Hepatocyte (in vitro differentiated cells): Measurements from ENCODE around the gene ST14. TPM values are rescaled to one million over a fixed set of nuclear protein-coding genes. Genes with fewer than 3 reads are reported as not detected.
"Not testable (repeated sequence)": the region's sequence is repeated elsewhere in the genome, so short reads cannot be mapped to it uniquely, and the experiment has no call there.

Source experiments
- DNase-seq: peaks from one replicate; pipeline ENCODE4 v3.0.0-alpha.2; 2016; ENCODE audit warnings: low spot score
- H2AFZ ChIP-seq: fragments of 200-600 bp; sonication (generic); 2 replicates; pipeline ENCODE4 v1.6.0; 2016; ENCODE audit warnings: antibody characterized with exemption, mild to moderate bottlenecking
- H3K27ac ChIP-seq: fragments of 200-600 bp; sonication (generic); 2 replicates; pipeline ENCODE4 v1.5.1; 2016; ENCODE audit warnings: mild to moderate bottlenecking
- H3K27me3 ChIP-seq: fragments of 200-600 bp; sonication (generic); 2 replicates; pipeline ENCODE4 v1.6.1; 2016
- H3K36me3 ChIP-seq: fragments of 200-600 bp; sonication (generic); replicated peaks from 2 replicates; pipeline ENCODE4 v1.5.1; 2016; ENCODE audit warnings: low read depth; ENCODE audit not compliant: insufficient read depth
- H3K4me1 ChIP-seq: fragments of 200-600 bp; sonication (generic); 2 replicates; pipeline ENCODE4 v1.5.1; 2016; ENCODE audit warnings: mild to moderate bottlenecking, moderate library complexity; ENCODE audit not compliant: insufficient read depth
- H3K4me2 ChIP-seq: fragments of 200-600 bp; sonication (generic); 2 replicates; pipeline ENCODE4 v1.6.0; 2016
- H3K4me3 ChIP-seq: fragments of 200-600 bp; sonication (generic); 2 replicates; pipeline ENCODE4 v1.5.1; 2016; ENCODE audit warnings: mild to moderate bottlenecking
- H3K79me2 ChIP-seq: fragments of 200-600 bp; sonication (generic); 2 replicates; pipeline ENCODE4 v1.6.0; 2017; ENCODE audit warnings: mild to moderate bottlenecking
- H3K9me2 ChIP-seq: fragments of 200-600 bp; sonication (generic); replicated peaks from 2 replicates; pipeline ENCODE4 v1.6.0; 2017; ENCODE audit warnings: mild to moderate bottlenecking; ENCODE audit not compliant: insufficient read depth
- H3K9me3 ChIP-seq: fragments of 200-600 bp; sonication (generic); 2 replicates; pipeline ENCODE4 v1.5.1; 2016; ENCODE audit warnings: low read depth, mild to moderate bottlenecking
- H4K20me1 ChIP-seq: fragments of 200-600 bp; sonication (generic); 2 replicates; pipeline ENCODE4 v1.6.0; 2016; ENCODE audit warnings: mild to moderate bottlenecking; ENCODE audit not compliant: insufficient read depth, poor library complexity, severe bottlenecking
- EZH2 ChIP-seq: fragments of 200-600 bp; sonication (generic); IDR thresholded peaks from 2 replicates; pipeline ENCODE4 v1.6.1; 2016; ENCODE audit warnings: antibody characterized with exemption, mild to moderate bottlenecking, borderline replicate concordance
- EZH2phosphoT487 ChIP-seq: fragments of 200-600 bp; sonication (generic); IDR thresholded peaks from one replicate; pipeline ENCODE4 v1.6.1; 2018; ENCODE audit warnings: antibody characterized with exemption, mild to moderate bottlenecking, low read depth, moderate library complexity; ENCODE audit not compliant: unreplicated experiment, severe bottlenecking
- WGBS: methylation state at CpG from one replicate; pipeline ENCODE4 v1.1.6; 2016; ENCODE audit warnings: low lambda C conversion rate; ENCODE audit errors: missing lambda C conversion rate; 5-methylcytosine and 5-hydroxymethylcytosine counted together
- polyA plus RNA-seq: library from polyadenylated mRNA; unstranded; fragments of >200 nt; fragmentation: Nextera tagmentation; extraction: Ambion mirVana; gene quantifications from 2 replicates; pipeline ENCODE4 v1.2.1, GENCODE V29; 2016
- total RNA-seq: library from RNA; depleted of rRNA; stranded (reverse); fragments of >200 nt; gene quantifications from 2 replicates; pipeline ENCODE4 v1.2.3, GENCODE V29; 2014
- TF ChIP-seq, protein P1 (sequence below): fragments of 200-600 bp; sonication (generic); IDR thresholded peaks from 2 replicates; pipeline ENCODE4 v1.5.1; 2016; ENCODE audit warnings: antibody characterized with exemption, mild to moderate bottlenecking; ENCODE audit not compliant: poor library complexity

Gene ST14
- total and polyA plus RNA-seq, 2 experiments from 2014 or later, result 85.2 to 93.3 TPM

DNA sequence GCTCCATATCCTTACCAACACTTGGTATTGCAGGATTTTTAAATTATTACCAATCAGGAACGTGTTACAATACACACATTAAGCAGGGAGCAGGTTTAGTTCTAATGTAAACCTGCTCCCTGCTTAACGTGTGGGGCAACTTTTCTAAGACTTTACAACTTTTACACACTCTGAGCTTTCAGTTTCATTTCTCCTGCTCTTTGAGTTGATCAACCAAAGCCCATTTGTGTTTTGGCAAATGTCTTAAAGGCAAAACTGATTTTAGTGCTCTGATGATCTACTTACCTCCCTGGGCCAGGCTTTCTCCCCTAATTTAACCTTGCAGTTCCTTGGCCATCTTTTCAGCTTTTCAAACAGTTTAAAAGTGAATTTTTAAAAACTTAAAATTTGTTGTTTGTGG lies 84.2 kb downstream of the ST14 start:
- no peaks in the 10 kb centered on the region for H3K27me3 ChIP-seq
- TF ChIP-seq EZH2phosphoT487, result no peak
- TF ChIP-seq, protein P1, sequence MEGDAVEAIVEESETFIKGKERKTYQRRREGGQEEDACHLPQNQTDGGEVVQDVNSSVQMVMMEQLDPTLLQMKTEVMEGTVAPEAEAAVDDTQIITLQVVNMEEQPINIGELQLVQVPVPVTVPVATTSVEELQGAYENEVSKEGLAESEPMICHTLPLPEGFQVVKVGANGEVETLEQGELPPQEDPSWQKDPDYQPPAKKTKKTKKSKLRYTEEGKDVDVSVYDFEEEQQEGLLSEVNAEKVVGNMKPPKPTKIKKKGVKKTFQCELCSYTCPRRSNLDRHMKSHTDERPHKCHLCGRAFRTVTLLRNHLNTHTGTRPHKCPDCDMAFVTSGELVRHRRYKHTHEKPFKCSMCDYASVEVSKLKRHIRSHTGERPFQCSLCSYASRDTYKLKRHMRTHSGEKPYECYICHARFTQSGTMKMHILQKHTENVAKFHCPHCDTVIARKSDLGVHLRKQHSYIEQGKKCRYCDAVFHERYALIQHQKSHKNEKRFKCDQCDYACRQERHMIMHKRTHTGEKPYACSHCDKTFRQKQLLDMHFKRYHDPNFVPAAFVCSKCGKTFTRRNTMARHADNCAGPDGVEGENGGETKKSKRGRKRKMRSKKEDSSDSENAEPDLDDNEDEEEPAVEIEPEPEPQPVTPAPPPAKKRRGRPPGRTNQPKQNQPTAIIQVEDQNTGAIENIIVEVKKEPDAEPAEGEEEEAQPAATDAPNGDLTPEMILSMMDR, result no peak
- no peak for TF ChIP-seq EZH2
- no peak overlapping the region for H3K4me3 ChIP-seq
- H3K27ac ChIP-seq, result no peak overlapping the region
- H3K9me2 ChIP-seq, result no peaks in the 10 kb centered on the region
- no peaks in the 10 kb centered on the region for H3K4me1 ChIP-seq
- H3K4me2 ChIP-seq, result no peak overlapping the region
- DNase-seq, result no peak
- H3K9me3 ChIP-seq, result no peaks in the 10 kb centered on the region
- peaks cover 8% of the 10 kb centered on the region for H4K20me1 ChIP-seq
- no peaks in the 10 kb centered on the region for H3K36me3 ChIP-seq
- H2AFZ ChIP-seq, result no peak overlapping the region
- WGBS, result 80% methylated on average over 2 of the region's 2 CpGs
- H3K79me2 ChIP-seq, result peaks cover 12% of the 10 kb centered on the region

DNA sequence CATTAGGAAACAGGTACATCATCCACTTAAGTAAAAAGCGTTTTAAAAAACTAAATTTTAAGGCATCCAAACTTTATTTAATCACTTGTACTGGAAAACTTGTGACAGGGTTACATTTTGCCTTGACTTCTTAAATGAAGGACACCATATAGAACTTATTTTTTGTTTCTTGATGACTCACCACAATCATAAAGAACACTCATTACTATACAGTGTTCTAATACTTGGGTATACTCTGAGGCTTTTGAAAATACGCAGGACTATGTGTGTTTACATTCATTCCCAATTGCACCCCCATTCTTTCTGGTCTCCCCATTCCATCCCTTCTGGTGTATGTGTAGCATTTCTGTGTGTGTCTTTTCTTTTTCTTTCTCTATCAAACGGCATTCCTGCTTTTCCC lies 85.3 kb downstream of the ST14 start:
- no peaks in the 10 kb centered on the region for H3K36me3 ChIP-seq
- H3K4me3 ChIP-seq, result no peak overlapping the region
- peaks cover 10% of the 10 kb centered on the region for H4K20me1 ChIP-seq
- peaks cover 17% of the 10 kb centered on the region for H3K79me2 ChIP-seq
- 100% methylated on average over 3 of the region's 3 CpGs for WGBS
- no peak overlapping the region for H2AFZ ChIP-seq
- no peak for DNase-seq
- H3K27ac ChIP-seq, result no peak overlapping the region
- no peaks in the 10 kb centered on the region for H3K4me1 ChIP-seq
- no peaks in the 10 kb centered on the region for H3K27me3 ChIP-seq
- H3K9me2 ChIP-seq, result no peaks in the 10 kb centered on the region
- H3K4me2 ChIP-seq, result no peak overlapping the region
- H3K9me3 ChIP-seq, result no peaks in the 10 kb centered on the region
- no peak for TF ChIP-seq EZH2
- TF ChIP-seq, protein P1, result no peak
- no peak for TF ChIP-seq EZH2phosphoT487

DNA sequence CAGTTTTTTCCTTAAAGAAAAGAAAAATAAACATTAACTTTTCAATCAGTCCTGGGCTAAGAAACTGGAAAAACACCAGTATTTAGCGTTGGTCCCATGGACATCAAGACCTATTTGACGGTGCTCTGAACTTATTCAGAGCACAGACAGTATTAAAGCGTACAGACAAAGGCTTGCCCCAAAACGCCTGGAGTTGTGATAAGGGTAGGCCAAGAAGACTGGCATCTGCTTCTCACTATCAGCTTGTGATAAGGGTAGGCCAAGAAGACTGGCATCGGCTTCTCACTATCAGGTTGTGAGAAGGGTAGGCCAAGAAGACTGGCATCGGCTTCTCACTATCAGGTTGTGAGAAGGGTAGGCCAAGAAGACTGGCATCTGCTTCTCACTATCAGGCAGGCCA lies 85.8 kb downstream of the ST14 start:
- not testable (repeated sequence) for H3K4me3 ChIP-seq, H3K36me3 ChIP-seq, H3K4me1 ChIP-seq, H3K9me2 ChIP-seq, H3K9me3 ChIP-seq, H2AFZ ChIP-seq, DNase-seq, H3K27ac ChIP-seq, H3K4me2 ChIP-seq, H3K27me3 ChIP-seq
- Histone ChIP-seq H4K20me1 (peaks cover 10% of the 10 kb centered on the region), H3K79me2 (peaks cover 21% of the 10 kb centered on the region)
- WGBS, result 93% methylated on average over 6 of the region's 6 CpGs

DNA sequence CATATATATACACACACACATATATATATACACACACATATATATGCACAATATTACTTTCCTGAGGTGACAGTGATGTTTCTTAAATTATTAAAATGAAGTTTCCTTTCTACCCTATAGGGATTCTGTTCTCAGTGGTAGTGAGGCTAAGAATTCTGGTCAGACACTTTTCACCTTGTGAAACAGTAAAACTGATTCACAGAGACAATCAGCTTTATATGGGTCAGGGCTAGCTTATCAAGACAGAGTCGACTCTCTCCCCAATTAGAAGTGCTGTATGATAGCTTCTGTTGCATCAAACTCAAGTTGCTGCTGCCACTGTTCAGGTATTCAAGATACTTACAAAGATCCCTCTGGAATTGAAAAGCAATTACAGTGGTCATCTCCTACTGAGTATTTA lies 86.7 kb downstream of the ST14 start:
- 73% methylated on average over 1 of the region's 1 CpG for WGBS
- no peaks in the 10 kb centered on the region for H3K27me3 ChIP-seq
- no peaks in the 10 kb centered on the region for H3K9me3 ChIP-seq
- no peak overlapping the region for H3K4me2 ChIP-seq
- H4K20me1 ChIP-seq, result peaks cover 14% of the 10 kb centered on the region
- H3K4me3 ChIP-seq, result no peak overlapping the region
- no peak overlapping the region for H3K27ac ChIP-seq
- no peaks in the 10 kb centered on the region for H3K9me2 ChIP-seq
- H3K79me2 ChIP-seq, result peaks cover 29% of the 10 kb centered on the region
- H3K4me1 ChIP-seq, result no peaks in the 10 kb centered on the region
- TF ChIP-seq, protein P1, result no peak
- no peak for TF ChIP-seq EZH2
- TF ChIP-seq EZH2phosphoT487, result no peak
- H2AFZ ChIP-seq, result no peak overlapping the region
- no peaks in the 10 kb centered on the region for H3K36me3 ChIP-seq
- no peak for DNase-seq
